Subcutaneous adipose tissue (tissue), 4 donors: Measurements from ENCODE around the gene RUNX2. TPM values are rescaled to one million over a fixed set of nuclear protein-coding genes. Genes with fewer than 3 reads are reported as not detected.

ENCODE experiments used
- total RNA-seq, 4 donors: library from RNA; depleted of rRNA; stranded (reverse); fragments of >200 nt; gene quantifications; one replicate each; pipeline ENCODE4 v1.1.0, GENCODE V29; 2016
- TF ChIP-seq, protein P1 (sequence below): fragments of 450-650 bp; IDR thresholded peaks from one replicate; pipeline ENCODE4 v1.5.1; 2016; ENCODE audit warnings: low read depth, mild to moderate bottlenecking, control low read depth, antibody characterized with exemption, moderate library complexity

Gene RUNX2
- total RNA-seq, 4 donors from 2014 or later, result 1.3 to 4.6 (median 2.6) TPM

GRCh38 chr6:45618259-45618658 is 290.1 kb downstream of the RUNX2 start:
- TF ChIP-seq, protein P1, sequence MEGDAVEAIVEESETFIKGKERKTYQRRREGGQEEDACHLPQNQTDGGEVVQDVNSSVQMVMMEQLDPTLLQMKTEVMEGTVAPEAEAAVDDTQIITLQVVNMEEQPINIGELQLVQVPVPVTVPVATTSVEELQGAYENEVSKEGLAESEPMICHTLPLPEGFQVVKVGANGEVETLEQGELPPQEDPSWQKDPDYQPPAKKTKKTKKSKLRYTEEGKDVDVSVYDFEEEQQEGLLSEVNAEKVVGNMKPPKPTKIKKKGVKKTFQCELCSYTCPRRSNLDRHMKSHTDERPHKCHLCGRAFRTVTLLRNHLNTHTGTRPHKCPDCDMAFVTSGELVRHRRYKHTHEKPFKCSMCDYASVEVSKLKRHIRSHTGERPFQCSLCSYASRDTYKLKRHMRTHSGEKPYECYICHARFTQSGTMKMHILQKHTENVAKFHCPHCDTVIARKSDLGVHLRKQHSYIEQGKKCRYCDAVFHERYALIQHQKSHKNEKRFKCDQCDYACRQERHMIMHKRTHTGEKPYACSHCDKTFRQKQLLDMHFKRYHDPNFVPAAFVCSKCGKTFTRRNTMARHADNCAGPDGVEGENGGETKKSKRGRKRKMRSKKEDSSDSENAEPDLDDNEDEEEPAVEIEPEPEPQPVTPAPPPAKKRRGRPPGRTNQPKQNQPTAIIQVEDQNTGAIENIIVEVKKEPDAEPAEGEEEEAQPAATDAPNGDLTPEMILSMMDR, result no peak

- TF ChIP-seq, protein P1, result no peak
These were observed 291.2 kb downstream of the RUNX2 start for GRCh38 chr6:45619211-45619760.

DNA sequence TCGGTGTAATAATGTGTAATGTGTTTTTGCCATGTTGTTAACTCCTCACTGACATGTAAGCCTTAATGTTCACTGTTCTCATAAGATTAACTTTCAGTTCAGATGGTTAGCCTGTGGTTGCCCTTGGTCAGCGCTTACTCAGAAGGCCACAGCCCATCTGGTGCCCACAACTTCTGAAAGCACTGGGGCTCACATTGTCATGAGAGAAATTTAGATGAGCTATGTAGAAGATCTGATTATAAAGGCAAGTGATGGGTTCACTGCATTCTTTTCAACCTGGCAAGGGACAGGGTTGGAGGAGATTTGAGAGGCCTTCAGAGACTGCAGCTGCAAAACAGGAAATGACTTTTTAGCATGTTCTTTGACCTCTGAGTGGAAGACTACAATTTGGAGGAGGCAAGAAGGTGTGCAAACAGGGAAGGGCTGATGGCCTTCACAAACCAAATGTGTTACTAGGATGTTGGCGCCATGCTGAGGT is 291.9 kb downstream of the RUNX2 start:
- TF ChIP-seq, protein P1, result no peak

DNA sequence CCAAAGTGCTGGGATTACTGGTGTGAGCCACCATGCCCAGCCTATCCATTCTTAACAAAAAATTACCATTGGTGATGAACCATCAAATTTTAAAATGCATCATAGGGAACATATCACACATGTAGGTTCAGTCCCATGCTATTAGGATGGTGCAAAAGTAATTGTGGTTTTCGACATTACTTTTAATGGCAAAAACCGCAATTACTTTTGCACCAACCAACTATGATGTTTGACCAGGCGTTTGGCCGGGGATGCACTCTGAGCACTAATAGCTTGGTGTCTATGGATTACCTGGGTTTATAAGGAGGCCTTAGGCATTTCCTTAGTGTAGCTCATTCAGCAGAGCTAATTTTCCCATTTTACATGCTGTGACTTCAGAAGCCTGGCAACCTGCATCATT is 296.1 kb downstream of the RUNX2 start:
- TF ChIP-seq, protein P1, result no peak

- TF ChIP-seq, protein P1, result no peak
These were observed 297.1 kb downstream of the RUNX2 start for GRCh38 chr6:45625191-45625664.

DNA sequence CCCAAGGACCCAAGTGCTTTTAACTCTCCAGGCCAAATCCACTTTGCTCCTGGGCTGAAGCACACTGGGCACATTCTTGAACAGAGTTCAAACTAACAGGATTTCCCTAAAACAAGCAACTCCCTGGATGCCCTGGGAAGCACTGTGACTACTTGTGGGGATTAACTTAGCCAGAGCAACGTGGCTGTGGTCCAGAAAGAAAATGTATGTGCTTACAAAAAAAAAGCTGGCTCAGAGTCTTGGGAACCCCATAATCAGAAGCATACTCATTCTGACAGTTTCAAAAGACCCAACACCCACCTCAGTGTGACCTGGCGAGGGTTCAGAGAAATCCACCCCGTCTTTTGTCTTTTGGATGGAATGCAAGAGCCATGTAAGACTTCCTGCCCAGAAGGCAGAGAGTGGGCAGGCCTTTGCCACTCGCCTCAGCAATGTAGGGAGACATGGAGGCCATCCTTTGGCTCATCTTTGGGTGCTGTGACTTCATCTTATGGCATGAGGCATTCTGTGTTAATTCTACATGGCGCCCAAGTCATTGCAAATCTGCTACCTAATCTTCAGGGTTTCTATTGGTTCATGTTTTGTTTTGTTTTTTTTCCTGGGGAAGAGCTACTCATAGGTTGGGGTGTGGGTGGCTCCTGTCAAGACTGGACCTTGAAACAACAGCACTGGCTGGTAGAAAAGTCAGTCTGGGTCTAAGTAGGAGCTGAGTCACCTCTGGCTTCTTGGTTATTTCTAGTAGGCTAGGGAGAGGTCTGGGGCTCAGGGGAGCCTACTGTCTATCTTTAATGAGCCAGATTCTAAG is 298.2 kb downstream of the RUNX2 start:
- TF ChIP-seq, protein P1, result no peak

DNA sequence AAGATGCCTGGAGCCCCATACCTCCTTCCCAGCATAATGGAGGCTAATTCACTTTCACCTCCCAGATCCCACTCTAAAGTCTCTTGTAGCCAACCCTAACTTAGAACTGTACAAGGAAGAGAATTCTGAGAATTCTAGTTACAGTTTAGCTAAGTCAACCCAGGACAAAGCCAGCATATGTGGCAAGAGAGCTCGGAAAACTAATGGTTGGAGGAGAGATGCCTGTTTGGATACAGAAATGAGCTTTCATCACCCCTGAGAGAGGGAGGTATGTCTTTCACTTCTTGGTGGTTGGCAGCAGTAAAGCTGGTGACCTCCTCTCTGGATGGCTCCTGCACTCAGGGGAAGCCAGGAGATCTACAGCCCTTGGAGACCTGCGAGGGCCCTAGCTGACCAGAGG is 302.2 kb downstream of the RUNX2 start:
- TF ChIP-seq, protein P1, result no peak
